H1 (cell line): ENCODE measurements around the gene CADM2. TPM values are rescaled to one million over a fixed set of nuclear protein-coding genes. Genes with fewer than 3 reads are reported as not detected.

Source experiments
- ASH2L ChIP-seq: fragments of 200-600, 300-600 bp; sonication (generic); IDR thresholded peaks from one replicate; pipeline ENCODE4 v1.7.1; 2017; ENCODE audit warnings: low read length
- EP300 ChIP-seq, 2 experiments: IDR thresholded peaks; 1 replicate in 1 of 2; 2 replicates in 1 of 2; pipeline ENCODE4 v1.6.1; 2011 to 2012; ENCODE audit warnings: low read depth in 2 of 2, low read length in 2 of 2, mild to moderate bottlenecking in 2 of 2, borderline replicate concordance in 1 of 2, inconsistent platforms in 1 of 2, moderate library complexity in 1 of 2
- POLR2AphosphoS5 ChIP-seq: IDR thresholded peaks from 2 replicates; pipeline ENCODE4 v1.6.1; 2011; ENCODE audit warnings: low read depth, low read length
- POU5F1 ChIP-seq: IDR thresholded peaks from 2 replicates; pipeline ENCODE4 v1.6.1; 2011; ENCODE audit warnings: low read depth, mild to moderate bottlenecking, low read length, moderate library complexity
- TAF7 ChIP-seq: optimal IDR thresholded peaks from 2 replicates; pipeline ENCODE3; 2011; ENCODE audit warnings: low read depth, mild to moderate bottlenecking, inconsistent platforms, low read length, moderate library complexity, borderline replicate concordance
- TCF12 ChIP-seq: IDR thresholded peaks from 2 replicates; pipeline ENCODE4 v1.6.1; 2011; ENCODE audit warnings: low read depth, mild to moderate bottlenecking, low read length
- polyA plus RNA-seq, 7 experiments: library from polyadenylated mRNA; depleted of rRNA in 3 of 7; stranded (reverse) in 5 of 7; unstranded in 2 of 7; fragments of >200 nt in 5 of 7; fragments of 200-250 nt in 2 of 7; gene quantifications; 1 replicate in 5 of 7; 2 replicates in 1 of 7; 4 replicates in 1 of 7; pipeline versions ENCODE4 v1.2.1 to v1.2.3, GENCODE V29; 2011 to 2013; ENCODE audit warnings: missing spikeins in 2 of 7, mixed read lengths in 2 of 7
- total RNA-seq: library from RNA; stranded (reverse); fragmentation: NEBNext Ultra II Directional; extraction: Animal tissue kit (Norgen Biotek cat#: 25700); gene quantifications from 2 replicates; pipeline ENCODE4 v1.2.1, GENCODE V29; 2021
- TF ChIP-seq, protein P1 (sequence below): fragments of 300-600 bp; sonication (generic); IDR thresholded peaks from 2 replicates; pipeline ENCODE4 v1.7.1; 2012; ENCODE audit warnings: low read length, moderate library complexity, mild to moderate bottlenecking, inconsistent platforms; ENCODE audit not compliant: insufficient replicate concordance
- TF ChIP-seq, protein P2 (sequence below), 3 experiments: IDR thresholded peaks; 1 replicate in 2 of 3; 2 replicates in 1 of 3; pipeline versions ENCODE4 v1.5.1 to v1.6.1; 2011; ENCODE audit warnings: low read length in 3 of 3, mild to moderate bottlenecking in 3 of 3, inconsistent platforms in 2 of 3, low read depth in 1 of 3, moderate library complexity in 1 of 3; ENCODE audit not compliant: insufficient read depth in 1 of 3; ENCODE audit errors: control extremely low read depth in 1 of 3

Gene CADM2
- total and polyA plus RNA-seq, 2 of the 8 experiments (the other 6 are each of a cell fraction or from before 2014, with no cell fraction given): 14.9 to 20.9 TPM

DNA sequence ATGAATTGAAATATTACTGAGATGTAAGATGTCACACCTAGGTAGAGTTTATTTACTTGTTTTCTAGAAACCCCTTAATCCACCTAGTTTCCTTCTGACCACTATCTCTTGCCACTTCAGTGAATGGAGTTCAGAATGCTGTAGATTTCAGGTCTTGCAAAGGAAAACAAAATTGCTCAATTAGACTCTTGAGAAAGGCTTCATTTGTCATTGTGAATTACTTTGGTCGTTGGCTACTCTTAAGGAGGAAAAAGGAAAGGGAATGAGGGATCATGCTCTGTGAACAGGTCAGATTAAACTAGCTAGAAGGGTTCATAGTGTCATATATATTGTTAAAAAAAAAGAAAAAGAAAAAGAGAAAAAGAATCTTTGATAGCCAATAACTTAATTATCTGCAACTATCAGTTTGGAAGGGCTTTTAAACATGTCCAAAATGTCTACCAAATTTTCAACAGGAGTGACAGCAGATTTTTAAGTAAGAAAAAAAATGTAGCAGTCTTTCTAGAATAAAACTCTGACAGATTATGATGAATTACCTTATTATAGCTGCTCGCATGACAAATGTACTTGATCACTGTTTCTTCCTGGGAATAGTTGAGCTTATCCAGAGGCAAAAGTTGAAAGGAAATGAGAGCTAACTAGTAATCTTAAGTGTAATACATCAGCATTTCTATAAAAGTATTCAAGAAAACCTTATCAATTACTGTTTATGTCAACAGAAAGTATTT lies 543.5 kb downstream of the CADM2 start (continued):
- TF ChIP-seq, protein P1, sequence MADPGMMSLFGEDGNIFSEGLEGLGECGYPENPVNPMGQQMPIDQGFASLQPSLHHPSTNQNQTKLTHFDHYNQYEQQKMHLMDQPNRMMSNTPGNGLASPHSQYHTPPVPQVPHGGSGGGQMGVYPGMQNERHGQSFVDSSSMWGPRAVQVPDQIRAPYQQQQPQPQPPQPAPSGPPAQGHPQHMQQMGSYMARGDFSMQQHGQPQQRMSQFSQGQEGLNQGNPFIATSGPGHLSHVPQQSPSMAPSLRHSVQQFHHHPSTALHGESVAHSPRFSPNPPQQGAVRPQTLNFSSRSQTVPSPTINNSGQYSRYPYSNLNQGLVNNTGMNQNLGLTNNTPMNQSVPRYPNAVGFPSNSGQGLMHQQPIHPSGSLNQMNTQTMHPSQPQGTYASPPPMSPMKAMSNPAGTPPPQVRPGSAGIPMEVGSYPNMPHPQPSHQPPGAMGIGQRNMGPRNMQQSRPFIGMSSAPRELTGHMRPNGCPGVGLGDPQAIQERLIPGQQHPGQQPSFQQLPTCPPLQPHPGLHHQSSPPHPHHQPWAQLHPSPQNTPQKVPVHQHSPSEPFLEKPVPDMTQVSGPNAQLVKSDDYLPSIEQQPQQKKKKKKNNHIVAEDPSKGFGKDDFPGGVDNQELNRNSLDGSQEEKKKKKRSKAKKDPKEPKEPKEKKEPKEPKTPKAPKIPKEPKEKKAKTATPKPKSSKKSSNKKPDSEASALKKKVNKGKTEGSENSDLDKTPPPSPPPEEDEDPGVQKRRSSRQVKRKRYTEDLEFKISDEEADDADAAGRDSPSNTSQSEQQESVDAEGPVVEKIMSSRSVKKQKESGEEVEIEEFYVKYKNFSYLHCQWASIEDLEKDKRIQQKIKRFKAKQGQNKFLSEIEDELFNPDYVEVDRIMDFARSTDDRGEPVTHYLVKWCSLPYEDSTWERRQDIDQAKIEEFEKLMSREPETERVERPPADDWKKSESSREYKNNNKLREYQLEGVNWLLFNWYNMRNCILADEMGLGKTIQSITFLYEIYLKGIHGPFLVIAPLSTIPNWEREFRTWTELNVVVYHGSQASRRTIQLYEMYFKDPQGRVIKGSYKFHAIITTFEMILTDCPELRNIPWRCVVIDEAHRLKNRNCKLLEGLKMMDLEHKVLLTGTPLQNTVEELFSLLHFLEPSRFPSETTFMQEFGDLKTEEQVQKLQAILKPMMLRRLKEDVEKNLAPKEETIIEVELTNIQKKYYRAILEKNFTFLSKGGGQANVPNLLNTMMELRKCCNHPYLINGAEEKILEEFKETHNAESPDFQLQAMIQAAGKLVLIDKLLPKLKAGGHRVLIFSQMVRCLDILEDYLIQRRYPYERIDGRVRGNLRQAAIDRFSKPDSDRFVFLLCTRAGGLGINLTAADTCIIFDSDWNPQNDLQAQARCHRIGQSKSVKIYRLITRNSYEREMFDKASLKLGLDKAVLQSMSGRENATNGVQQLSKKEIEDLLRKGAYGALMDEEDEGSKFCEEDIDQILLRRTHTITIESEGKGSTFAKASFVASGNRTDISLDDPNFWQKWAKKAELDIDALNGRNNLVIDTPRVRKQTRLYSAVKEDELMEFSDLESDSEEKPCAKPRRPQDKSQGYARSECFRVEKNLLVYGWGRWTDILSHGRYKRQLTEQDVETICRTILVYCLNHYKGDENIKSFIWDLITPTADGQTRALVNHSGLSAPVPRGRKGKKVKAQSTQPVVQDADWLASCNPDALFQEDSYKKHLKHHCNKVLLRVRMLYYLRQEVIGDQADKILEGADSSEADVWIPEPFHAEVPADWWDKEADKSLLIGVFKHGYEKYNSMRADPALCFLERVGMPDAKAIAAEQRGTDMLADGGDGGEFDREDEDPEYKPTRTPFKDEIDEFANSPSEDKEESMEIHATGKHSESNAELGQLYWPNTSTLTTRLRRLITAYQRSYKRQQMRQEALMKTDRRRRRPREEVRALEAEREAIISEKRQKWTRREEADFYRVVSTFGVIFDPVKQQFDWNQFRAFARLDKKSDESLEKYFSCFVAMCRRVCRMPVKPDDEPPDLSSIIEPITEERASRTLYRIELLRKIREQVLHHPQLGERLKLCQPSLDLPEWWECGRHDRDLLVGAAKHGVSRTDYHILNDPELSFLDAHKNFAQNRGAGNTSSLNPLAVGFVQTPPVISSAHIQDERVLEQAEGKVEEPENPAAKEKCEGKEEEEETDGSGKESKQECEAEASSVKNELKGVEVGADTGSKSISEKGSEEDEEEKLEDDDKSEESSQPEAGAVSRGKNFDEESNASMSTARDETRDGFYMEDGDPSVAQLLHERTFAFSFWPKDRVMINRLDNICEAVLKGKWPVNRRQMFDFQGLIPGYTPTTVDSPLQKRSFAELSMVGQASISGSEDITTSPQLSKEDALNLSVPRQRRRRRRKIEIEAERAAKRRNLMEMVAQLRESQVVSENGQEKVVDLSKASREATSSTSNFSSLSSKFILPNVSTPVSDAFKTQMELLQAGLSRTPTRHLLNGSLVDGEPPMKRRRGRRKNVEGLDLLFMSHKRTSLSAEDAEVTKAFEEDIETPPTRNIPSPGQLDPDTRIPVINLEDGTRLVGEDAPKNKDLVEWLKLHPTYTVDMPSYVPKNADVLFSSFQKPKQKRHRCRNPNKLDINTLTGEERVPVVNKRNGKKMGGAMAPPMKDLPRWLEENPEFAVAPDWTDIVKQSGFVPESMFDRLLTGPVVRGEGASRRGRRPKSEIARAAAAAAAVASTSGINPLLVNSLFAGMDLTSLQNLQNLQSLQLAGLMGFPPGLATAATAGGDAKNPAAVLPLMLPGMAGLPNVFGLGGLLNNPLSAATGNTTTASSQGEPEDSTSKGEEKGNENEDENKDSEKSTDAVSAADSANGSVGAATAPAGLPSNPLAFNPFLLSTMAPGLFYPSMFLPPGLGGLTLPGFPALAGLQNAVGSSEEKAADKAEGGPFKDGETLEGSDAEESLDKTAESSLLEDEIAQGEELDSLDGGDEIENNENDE: no peak
- no peak for TF ChIP-seq ASH2L
- TF ChIP-seq TAF7: no peak
- no peak for TF ChIP-seq POU5F1
- no peak for TF ChIP-seq TCF12
- no peak for TF ChIP-seq POLR2AphosphoS5
- TF ChIP-seq, protein P2, sequence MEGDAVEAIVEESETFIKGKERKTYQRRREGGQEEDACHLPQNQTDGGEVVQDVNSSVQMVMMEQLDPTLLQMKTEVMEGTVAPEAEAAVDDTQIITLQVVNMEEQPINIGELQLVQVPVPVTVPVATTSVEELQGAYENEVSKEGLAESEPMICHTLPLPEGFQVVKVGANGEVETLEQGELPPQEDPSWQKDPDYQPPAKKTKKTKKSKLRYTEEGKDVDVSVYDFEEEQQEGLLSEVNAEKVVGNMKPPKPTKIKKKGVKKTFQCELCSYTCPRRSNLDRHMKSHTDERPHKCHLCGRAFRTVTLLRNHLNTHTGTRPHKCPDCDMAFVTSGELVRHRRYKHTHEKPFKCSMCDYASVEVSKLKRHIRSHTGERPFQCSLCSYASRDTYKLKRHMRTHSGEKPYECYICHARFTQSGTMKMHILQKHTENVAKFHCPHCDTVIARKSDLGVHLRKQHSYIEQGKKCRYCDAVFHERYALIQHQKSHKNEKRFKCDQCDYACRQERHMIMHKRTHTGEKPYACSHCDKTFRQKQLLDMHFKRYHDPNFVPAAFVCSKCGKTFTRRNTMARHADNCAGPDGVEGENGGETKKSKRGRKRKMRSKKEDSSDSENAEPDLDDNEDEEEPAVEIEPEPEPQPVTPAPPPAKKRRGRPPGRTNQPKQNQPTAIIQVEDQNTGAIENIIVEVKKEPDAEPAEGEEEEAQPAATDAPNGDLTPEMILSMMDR (IDR thresholded peaks at IDR 0.05; ENCODE audit: control extremely low read depth in 1 of 3, insufficient read depth in 1 of 3, low read depth in 1 of 3, low read length in 3 of 3): no peak
- TF ChIP-seq EP300 (IDR thresholded peaks at IDR 0.05; ENCODE audit: borderline replicate concordance in 1 of 2, low read depth in 2 of 2, low read length in 2 of 2): no peak
